SKM-1 (cell line): ENCODE results near the gene OR5A1.
"Not testable (repeated sequence)": the region's sequence is repeated elsewhere in the genome, so short reads cannot be mapped to it uniquely, and the experiment has no call there.

ENCODE experiments used
- DNase-seq: peaks from one replicate; lab custom pipeline; 2025; ENCODE audit not compliant: unreplicated experiment; lab: John Stamatoyannopoulos, UW

OR5A1 gene

DNA sequence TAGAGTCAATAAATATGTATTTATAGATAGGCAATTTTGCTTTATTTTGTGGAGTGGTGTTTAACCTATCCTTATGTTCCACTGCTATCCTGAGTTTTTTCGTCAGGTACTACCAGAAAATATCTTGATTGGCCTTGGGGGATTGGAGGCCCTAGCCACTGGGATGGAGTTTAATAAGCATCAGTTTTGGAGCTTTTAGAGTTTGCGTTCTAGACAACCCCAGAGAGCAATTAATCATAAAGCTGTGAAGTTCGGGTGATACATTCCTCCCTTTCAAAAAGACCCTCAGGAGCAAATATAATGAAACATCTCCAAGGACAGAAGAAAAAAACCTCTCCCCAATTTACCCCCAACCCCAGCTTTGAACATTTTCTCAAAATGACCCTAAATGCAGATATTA, at the start of gene OR5A1:
OR5A1 (plus strand) TSS at position 301 of the 400 bp plus-strand sequence. CDS start 6,700 bp downstream, outside the sequence.
- no peak for DNase-seq

DNA sequence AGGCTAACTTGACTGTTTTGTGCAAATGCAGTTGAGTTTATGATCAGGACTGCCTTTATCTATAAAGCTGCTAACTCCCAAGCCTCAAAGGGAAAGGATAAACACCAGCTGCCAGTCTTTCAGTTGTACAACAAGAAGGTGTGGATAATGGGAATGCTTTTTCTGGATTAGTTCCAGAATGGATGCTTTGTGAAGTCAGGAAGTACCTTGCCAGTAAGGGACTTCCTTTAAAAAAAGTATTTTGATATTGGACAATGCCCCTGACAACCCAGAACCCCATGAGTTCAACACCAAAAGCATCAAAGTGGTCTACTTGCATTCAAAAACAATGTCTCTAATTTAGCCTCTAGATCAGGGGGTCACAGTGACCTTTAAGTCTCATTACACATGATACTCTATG, 42.1 kb upstream of the OR5A1 start:
- no peak for DNase-seq

DNA sequence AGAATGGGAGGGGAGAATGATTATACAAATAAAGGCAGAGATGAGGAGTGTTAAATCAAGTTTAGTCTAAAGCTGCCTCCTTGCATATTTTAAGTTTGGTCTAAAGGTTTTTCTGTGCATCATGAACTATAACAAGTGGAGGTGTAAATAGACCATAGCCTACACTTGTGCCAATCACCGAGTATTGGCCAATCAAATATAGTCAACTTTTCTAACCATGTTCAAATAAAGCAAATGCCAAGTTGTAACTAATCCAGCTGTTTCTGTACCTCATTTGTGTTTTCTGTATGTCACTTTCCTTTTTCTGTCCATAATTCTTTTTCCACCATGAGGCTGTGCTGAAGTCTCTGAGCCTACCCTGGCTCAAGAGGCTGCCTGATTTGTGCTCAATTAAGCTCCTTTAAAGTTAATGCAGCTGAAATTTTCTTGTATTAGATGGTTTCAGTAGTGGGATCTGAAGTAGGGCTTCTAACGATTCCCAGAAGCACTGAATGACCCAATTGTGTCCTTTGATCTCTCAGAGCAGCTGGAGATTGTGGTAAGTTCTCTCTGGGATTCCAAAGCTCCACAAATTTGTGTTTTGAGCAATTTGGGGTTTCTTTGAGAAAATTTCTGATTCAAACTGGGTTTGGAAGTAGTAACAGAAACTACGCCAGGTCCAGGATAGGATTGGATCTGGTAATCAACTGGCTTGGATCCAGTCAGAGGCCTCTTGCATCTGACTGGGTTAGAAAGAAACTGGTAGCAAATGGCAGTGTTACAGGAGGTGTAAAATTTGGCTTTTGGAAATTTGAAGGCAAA, 35.6 kb upstream of the OR5A1 start:
- no peak for DNase-seq

DNA sequence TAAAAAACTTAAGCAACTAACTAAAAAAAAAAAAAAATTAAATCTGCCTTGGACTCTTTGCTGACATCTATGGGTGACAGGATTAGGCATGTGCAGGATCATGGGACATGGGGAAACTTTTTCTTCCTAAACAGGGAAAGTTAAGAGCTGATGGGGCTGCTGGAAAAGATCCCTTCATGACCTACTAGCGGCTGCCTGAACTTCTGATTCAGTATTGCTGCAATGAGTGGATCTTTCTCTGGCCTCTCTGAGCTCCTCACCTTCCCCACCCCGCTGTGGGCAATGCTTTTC, 35.1 kb upstream of the OR5A1 start:
- no peak for DNase-seq

DNA sequence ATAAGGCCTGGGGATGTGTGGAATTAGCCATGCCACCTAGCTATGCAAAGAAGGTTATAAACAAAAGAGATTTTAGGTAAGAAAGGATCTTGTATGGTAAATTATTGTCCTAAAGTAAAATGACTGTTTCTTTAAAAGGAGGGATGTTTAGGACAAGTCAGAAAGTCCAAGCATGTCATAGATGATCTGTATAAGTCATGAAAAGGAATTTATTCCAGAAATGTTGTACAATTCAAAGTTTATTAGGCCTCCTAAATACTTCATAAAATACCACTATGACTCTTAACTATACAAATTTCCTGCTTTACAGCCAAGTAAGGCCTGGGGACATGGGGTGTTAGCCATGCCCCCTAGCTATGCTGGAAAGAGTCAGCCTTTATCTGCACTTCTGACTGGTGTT, 32.7 kb upstream of the OR5A1 start:
- no peak for DNase-seq

DNA sequence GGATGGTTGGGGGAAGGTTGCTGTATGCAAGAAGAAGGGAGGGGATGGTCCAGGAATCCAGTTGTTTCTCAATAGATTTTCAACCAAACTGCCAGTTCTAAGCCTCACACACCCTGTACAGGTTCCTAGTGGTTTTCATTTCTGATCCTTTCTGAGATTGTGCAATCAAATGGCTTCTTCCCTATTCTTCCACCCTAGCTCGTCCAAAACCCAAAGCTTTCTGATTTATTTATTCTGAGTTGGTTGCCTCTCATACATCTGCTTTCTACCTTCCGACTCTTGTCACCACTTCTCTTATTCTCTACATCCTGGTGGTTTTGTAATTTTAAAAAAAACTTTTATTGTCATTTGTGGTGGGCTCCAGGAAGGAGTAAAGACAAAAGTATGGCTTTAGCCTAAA, 22.6 kb upstream of the OR5A1 start:
- DNase-seq: peak; percentile 46

DNA sequence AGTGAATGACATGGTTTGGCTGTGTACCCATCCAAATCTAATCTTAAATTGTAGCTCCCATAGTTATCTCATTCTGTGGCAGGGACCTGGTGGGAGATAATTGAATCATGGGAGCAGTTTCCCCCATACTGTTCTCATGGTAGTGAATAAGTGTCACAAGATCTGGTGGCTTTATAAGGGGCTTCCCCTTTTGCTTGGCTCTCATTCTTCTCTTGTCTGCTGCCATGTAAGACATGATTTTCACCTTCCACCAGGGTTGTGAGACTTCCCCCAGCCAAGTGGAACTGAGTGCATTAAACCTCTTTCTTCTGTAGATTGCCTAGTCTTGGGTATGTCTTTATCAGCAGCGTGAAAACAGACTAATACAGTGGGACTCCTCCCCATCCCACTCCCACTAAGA, 21.2 kb upstream of the OR5A1 start:
- DNase-seq: no peak

DNA sequence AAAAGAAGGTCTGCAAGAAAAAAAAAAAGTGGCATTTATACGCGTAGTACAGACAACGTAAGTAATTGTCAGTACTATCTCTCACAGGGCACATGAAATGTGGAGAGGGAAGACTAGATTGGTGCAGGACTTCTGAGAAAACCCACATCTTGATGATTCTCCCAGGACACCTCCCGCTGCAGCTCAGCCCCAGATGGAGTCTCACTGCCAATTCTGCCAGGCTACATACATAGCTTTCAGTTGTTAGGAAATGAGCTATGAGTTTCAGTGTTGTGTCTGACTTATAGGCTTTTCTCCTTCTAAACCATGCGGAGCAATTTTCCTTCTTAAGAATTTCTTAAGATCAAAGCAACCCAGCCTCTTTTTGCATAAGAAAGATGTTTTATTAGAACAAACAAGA, 19.7 kb upstream of the OR5A1 start:
- DNase-seq: no peak

DNA sequence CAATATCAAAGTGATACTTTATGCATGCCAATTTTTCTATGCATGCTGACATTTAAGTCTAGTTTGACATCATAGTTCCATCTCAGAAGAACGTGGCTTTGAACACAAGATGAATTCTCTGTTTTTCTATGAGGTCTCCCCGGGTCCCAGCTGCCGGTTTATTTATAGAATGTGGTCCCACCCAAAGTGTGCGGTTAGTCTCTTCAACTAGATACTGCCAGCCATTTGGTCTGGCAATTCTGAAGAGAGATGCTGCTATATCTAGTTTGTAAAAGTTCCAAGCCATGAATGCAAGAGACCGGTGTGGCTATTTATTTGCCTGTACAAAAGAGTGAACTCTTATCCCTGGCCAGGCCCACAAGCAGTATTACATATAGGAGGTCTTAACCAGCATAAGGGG, 19.2 kb upstream of the OR5A1 start:
- no peak for DNase-seq

DNA sequence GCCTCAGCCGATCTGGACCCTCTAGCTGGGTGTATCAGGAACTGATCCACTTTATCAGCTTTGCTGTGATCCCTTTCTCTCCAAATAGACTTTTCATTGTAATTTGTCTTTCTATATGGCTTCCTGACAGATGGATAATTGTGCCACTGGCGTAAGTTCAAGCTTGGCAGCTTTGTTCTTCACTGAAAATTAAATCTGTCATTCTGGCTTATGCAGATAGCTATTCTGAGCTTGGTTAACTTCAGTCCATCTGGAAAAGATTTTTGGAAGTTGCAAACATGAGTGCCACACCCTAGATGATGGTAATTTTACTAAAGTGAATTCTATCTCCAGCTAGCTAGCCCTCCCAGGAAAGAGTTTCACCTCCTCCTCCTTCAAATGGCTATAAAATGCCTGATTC, 18.1 kb upstream of the OR5A1 start:
- no peak for DNase-seq

DNA sequence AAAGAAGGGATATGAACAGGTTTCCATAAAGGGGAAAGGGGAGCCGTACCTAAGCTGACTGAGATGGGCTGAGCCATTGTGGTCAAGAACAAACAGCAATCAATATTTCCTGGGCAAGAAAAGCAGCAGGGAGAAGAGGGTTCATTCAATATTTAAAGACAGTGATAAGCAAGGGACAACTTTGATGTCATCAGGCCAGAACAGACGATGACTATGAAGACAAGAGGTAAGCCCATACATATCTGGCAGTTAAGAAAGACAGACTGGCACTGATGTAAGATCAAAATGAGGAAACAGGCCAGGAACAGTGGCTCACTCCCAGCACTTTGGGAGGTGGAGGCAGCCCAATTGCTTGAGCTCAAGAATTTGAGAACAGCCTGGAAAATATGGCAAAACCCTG, 12.4 kb upstream of the OR5A1 start:
- DNase-seq: no peak

DNA sequence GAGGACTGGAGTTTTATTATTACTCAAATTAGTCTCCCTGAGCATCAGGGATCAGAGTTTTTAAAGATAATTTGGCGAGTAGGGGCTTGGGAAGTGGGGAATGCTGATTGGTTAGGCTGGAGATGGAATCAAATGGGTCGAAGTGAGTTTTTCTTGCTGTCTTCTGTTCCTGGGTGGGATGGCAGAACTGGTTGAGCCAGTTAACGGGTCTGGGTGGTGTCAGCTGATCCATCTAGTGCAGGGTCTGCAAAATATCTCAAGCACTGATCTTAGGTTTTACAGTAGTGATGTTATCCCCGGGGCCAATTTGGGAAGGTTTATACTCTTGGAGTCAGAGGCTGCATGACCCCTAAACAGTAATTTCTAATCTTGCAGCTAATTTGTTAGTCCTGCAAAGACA, 11.1 kb upstream of the OR5A1 start:
- DNase-seq: no peak

DNA sequence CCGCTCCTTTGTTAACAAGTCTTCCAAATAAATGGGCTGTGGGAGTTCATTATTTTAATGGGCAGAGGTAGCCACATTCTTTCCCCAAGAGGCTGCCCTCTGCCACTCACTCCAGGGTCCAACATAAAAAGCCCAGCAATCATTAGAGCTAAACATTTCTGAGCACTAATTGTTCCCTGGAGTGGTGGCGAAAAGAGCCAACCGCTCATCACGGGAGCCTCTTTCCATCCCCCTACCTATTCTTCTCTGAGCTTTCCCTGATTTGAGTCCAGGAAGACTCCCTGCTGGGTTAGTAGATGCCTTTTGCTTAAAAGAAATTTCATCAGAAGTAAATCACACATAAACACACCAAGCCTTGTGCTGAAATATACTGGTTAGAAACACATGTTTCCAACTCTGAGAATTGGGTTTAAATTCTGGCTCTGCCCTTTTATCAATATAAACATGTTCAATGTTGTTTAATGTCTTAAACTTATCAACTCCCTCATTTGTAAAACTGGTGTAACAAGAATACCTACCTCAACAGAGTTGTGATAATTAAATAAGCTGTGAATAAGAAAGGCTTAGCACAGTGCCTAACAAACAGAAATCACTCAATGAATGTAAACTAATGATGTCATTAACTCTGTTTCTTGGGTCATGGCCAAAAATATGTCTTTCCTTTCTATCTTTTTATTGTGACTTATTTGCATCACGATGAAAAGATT, 9.8 kb upstream of the OR5A1 start, which contains the start of gene OR5A2:
OR5A2 (minus strand) TSS at position 53 of the 707 bp plus-strand sequence. CDS start 3,460 bp downstream, outside the sequence.
- no peak for DNase-seq

DNA sequence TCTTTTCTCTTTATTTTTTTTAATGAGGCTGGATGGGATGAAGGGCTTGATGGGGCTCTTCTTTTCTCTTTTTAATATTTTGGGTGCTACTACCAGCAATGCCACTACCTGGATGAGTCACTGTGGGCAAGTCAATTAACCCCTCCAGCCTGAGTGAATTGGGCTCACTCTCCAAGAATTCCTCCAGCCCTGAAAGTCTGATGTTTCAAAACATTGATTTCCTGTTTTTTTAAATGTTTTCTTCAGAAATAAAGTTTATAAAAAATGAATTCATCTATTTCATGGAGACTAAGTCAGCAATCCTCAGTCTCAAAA, 9.2 kb upstream of the OR5A1 start:
- no peak for DNase-seq

DNA sequence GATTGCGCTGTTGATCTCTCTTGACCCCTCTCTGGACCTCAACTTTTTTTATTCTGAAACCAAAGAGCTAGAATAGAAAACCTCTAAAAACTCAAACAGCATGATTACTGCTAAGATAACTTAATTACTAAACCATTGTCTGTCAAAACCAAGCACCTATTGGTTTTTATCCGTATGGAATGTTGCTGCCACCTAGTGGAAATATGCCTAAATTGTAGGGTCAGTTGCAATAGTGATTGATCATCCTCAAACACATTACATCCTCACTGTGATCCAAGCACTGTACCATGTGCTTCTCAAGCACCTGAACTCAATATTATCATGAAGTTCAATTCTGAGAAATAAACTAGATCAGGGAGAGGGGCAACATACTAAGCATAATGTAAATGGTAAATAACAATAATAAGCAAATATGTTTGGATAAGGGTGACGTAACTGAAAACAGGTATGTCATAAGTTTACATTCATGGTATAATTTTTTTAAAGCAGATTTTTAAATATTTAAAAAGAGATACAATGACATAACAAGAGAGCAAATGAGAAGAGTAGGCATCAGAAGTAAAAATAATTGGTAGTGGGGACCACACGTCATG, 6.2 kb upstream of the OR5A1 start:
- peak; percentile 33 for DNase-seq

DNA sequence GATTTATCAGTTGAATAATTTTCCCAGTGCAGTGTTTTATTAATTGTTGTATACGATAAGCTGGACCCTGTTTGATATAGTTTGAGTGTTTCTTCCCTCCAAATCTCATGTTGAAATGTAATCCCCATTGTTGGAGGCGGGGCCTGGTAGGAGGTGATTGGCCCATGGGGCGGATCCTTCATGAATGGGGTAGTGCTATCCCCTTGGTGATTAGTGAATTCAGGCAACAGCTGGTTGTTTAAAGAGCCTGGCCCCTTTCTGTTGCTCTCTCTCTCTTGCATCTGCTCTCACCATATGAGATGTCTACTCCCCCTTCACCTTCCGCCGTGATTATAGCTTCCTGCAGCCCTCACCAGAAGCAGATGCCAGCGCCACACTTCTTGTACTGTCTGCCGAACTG, 1.5 kb downstream of the OR5A1 start:
- DNase-seq: no peak

DNA sequence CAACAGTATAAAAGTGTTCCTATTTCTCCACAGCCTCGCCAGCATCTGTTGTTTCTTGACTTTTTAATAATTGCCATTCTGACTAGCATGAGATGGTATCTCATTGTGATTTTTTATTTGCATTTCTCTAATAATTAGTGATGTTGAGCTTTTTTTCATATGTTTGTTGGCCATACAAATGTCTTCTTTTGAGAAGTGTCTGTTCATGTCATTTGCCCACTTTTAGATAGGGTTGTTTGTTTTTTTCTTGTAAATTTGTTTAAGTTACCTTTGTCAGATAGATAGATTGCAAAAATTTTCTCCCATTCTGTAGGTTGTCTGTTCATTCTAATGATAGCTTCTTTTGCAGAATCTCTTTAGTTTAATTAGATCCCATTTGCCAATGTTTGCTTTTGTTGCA, 9.4 kb downstream of the OR5A1 start:
- not testable (repeated sequence) for DNase-seq

DNA sequence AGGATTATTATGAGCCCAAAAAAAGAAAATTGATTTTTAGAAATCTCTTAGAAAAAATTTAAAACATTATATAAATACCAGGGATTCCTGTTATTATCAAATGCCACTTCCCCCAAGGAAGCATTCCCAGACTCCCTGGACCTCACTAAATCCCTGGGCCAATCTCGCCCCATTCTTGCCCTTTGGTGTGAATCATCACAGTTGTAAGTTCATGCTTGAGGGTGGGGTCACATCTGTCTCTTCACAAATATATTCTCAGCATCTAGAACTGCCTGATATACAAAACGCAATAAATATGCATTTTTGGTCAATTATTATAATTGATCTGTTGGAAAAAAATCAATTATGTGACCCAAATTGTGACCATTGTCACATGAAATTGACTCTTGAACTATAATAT, 12.2 kb downstream of the OR5A1 start:
- no peak for DNase-seq

DNA sequence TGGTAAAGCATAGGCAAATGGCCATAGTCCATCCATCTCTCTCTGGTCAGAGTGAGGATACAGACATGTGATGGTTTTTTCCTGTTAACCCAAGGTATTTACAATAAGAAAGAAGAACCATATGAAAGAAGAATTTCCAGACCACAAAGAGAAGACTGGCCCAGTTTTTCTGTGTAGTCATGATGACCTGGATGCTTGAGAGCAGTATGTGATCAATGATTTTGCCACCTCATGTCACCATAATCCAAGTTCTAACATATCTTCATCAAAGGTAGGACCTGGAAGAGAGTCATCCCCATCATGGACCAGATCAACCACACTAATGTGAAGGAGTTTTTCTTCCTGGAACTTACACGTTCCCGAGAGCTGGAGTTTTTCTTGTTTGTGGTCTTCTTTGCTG, 20.4 kb downstream of the OR5A1 start, which contains the start of gene OR4D6:
OR4D6 (plus strand) TSS at position 301 of the 400 bp plus-strand sequence; CDS start at position 301, 0 bp downstream.
- DNase-seq: no peak

DNA sequence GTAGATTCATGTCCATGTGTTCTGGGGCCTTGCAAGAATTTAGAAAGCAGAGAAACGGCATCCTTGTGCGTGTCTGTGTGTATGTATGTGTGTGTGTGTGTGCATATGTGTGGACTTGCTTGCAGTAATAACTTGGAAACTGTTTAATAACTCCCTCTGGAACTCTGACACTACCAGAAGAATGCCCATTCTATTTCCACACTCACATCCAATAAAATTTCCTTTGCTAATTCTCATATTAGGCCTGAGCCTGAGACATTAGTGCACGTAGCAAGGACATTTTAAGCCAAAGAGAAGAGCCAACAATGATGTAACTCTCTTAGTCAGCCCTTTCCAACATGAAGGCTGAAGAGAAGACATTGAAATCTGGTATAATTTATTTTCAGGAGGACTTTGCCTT, 23.6 kb downstream of the OR5A1 start:
- no peak for DNase-seq

DNA sequence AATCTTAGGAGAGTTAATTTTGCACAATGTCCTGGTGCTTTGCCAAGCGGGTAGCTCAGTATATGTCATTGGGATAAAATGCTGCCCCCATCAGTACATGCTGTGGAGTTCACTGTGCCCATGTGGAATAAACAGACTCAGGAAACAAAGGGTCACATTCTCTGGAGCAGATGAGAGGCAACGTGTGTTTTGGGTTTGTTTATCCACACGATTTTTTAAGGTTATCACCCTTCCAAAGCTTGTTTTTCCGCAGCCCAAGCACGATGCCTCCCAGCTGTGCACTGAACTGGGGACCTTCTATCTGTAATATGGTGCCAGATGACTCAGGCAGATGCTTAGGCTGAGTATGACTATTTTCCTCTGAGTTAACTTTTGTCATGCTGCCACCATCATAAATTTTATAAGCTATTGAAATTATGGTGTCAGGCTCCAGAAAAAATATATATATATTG, 26.9 kb downstream of the OR5A1 start:
- DNase-seq: no peak

DNA sequence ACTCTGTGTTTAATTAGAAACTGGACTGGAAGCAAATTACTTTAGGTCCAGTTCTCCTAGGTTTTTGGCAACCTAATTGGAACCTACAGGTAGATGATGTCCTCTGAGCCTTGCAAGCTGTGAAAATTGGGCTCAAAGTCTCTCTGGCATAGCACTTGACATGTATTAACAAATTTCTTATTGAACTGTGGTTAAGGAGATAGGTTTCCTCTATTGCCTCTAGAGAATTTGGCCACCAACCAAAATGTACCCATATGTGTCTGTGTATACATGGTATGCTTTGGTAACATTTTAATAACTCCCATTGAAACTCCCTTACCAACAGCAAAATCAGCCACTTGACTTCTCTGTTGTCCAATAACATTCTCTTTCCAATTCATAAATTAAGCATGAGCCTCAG, 36.7 kb downstream of the OR5A1 start, which contains the start of gene OR4D10:
OR4D10 (plus strand) TSS at position 301 of the 400 bp plus-strand sequence. CDS start 4,115 bp downstream, outside the sequence.
- DNase-seq: no peak
